GM18511 (cell line): ENCODE results near the gene PAPOLG.
A peak's percentile ranks its signal among the peaks of the same experiment; 100 is the strongest.

Source experiments
- ATAC-seq: cut with Tn5 transposase; IDR thresholded peaks from one replicate; pipeline ENCODE4 v1.9.1; 2021; ENCODE audit warnings: mild to moderate bottlenecking, moderate library complexity; ENCODE audit not compliant: unreplicated experiment

The PAPOLG gene

DNA sequence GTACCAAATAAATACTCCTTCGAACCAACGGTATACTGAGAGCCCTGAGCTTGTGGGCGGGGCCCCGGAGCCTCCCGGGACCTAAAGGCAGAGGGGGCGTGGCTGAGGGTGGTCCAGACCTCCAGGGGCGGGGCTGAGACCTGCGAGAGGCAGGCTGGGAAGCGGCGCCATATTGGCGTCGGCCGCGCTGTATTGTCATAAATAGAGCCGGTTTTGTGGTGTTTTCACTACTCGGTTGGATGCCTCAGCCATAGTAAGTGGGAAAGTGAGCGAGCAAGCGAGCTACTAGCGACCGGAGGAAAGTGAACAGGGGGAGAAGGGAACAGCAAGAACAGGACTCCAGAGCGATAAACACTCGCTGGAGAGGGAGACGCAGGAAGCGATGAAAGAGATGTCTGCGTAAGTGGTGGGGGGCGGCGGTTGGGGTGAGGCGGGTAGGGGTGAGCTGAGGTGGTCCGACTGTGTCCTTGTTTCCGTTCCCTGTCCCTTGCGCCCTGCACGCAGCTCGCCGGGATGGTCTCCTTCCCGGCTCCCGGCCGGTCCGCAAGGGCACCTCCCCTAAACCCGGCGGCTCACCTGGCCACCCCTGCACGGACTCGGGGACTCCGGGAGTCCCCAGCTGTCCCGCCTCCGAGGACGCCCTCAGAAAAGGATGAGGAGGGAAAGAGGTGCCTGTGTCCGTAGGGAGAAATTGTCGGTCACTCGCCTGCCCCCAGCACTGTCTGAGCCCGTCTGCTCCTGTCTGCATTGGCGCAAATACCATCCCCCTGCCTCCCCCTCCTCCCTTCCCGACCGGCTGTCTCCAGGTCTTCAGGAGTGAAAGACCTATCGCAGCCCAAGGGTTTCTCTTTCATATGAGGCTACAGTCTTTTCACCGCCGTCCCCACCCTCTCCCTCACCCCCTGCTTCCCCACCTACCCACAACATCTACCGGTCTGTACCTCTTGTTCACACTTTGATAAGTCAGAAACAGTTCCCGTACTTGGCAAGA is at the start of gene PAPOLG:
Gene PAPOLG, plus strand, starts transcription at position 172 of the 991 bp plus-strand sequence. Its CDS starts 211 bp downstream, at position 383.
- ATAC-seq = peak; percentile 99

DNA sequence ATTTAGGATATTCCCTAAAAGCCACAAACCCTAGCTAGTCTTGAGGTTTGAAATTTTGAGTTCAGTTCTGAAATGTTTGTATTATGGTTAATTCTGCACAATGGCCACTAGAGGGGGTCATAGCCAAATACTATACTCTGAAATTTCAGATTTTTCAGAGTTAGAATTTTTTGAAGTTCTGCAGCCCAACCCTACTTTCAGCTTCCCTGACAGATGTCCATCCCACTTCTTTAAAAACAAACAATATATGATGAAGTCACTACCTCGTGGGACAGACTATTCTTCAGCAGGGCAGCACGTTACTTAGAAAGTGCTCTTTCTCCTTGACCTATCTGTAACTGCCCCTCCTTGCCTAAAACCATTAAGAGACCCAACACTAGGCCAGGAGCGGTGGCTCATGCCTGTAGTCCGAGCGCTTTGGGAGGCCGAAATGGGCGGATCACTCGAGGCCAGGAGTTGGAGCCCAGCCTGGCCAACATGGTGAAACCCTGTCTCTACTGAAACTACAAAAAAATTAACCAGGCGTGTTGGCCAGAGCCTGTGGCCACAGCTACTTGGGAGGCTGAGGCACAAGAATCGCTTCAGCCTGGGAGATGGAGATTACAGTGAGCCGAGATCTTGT is 48.2 kb upstream of the PAPOLG start:
- no peak for ATAC-seq

DNA sequence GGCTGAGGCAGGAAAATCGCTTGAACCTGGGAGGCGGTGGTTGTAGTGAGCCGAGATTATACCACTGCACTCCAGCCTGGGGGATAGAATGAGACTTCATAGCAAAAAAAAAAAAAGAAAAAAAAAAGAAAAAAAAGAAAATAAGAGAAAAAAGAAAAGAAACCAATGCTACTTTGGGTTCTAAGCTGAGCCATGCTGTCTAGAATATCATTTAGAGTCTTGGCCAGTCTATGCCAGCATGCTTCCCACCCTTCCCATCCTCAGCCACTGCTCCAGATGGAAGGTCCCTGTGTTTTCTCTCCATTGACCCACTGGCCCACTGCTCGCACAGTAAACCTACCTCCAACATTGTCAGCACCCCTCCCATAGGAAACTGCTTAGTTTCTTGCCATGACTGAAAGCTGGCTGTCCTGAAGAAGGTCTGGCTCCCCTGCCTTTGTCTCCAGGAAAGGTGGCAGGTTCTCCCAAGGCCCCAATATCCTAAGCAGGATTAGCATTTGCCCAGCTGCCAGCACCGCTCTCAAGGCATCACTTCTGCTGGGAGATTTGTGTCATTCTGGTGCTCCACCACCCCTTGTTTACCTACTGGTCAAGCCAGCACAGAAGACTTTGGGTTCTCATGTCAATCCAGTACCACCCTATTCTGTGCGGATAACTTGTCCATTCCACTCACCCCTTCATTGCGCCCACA is 47.3 kb upstream of the PAPOLG start:
- no peak for ATAC-seq

DNA sequence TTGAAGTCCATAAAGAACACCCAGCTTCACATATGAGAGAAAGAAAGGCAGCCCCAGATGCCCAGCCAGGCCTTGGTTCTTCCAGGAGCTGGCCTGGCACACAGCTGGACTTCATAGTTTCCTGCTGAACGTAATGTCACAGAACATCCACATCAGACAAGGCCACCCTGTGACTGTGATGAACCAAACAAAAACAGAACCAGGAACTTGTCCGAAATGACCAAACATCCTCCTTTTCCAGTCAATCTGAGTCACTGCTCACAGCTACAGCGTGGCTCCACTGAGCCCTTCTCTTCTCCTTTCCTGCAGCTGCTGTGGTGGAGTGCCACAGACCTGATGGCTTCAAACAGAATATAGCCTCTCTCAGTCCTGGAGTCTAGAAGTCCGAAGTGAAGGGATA is 45.4 kb upstream of the PAPOLG start:
- ATAC-seq = no peak

DNA sequence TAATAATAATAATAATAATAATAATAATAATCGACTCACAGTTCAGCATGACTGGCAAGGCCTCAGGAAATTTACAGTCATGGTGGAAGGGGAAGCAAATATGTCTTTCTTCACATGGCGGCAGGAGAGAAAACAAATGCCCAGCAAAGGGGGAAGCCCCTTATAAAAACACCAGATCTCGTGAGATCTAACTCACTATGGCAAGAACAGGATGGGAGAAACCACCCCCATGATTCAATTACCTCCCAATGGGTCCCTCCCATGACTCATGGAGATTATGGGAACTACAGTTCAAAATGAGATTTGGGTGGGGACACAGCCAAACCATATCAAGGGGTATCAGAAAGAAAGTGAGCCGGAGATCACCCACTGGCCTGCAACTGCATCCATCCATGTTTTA is 40.5 kb upstream of the PAPOLG start:
- ATAC-seq = no peak

DNA sequence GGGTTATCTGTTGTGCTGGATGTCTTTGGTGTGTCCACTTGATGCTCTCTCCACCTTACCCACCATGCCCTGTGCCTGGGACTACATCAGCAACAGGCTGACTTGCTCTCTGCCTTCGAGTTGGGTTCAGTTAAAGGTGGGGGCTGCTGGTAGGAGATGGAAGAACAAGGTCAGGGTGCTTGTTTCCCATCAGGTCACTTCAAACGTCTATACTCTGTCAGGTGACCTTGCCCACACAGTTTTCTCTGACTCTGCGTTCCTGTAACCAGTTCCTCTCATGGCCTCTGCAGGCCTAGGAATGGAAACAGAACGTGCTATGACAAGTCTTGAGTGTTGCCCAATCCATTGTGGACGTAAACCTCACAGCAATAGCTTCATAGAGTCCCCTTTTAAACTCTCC is 38.4 kb upstream of the PAPOLG start:
- no peak for ATAC-seq

DNA sequence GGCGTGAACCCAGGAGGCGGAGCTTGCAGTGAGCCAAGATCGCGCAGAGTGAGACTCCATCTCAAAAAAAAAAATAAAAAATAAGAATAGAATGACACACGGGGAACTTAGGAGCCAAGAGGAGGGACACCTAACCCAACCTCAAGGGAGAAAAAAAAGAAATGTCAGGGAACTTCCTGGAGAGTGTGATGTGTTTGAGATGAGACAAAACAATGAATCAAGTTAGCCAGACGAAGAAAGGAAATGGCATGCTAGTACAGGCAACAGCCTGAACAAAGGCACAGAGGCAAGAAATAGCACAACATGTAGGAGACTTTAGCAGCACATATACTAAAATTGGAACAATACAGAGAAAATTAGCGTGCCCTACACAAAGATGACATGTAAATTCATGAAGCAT is 36.7 kb upstream of the PAPOLG start:
- ATAC-seq = no peak

- ATAC-seq = no peak
Observed at GRCh38 chr2:60725466-60725865, 30.6 kb upstream of the PAPOLG start.

DNA sequence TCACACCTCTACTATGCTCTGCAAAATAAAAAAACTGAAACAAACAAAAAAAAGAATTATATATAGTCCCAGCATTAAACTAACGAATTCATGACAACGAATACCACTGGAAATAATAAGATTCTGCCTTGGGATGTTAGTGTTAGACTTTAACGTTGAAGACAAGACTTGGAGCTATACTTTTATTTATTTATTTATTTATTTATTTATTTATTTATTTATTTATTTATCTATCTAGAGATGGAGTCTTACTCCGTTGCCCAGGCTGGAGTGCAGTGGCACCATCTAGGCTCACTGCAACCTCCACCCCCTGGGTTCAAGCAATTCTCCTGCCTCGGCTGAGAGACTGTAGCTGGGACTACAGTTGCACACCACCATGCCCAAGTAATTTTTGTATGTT is 27.2 kb upstream of the PAPOLG start:
- no peak for ATAC-seq

GRCh38 chr2:60735496-60736250 is 20.4 kb upstream of the PAPOLG start:
- ATAC-seq = no peak

- ATAC-seq = no peak
Observed at GRCh38 chr2:60738679-60739078, 17.4 kb upstream of the PAPOLG start.

DNA sequence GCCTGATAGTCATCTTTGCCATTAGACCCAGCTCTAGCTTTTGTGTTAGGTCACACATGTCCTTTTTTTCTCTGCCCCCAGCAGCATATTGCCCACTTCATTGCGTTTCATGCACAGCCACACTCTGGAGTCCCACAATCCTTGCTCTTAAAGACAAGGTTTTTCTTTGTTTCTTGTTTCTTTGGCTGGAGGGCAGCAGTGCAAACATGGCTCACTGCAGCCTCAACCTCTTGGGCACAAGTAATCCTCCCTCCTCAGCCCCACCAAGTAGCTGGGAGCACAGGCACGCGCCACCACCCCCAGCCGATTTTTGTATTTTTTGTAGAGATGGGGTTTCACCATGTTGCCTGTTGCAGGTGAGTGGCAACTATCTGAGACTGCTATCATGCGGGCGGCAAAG is 16.9 kb upstream of the PAPOLG start:
- ATAC-seq = no peak

DNA sequence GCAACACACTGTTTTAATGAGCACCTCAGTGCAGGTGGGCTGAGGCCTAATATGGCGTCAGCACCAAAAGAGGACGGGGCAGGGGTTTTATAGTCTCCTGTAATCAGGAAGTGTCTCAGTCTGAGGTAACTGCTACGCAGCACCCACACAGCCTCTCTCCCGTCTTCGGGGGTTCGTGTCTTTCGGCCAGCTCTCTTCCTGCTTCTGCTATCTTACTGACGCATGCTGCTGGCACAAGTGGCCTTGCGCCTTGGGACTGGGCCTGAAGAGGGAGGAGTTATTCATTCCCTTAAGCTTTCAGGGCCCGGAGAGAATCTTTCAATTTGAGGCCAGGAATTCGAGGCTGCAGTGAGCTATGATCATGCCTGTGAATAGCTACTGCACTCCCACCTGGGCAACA is 14.5 kb upstream of the PAPOLG start:
- ATAC-seq = no peak

GRCh38 chr2:60742419-60742818 is 13.6 kb upstream of the PAPOLG start:
- no peak for ATAC-seq

- ATAC-seq = no peak
Observed at GRCh38 chr2:60745330-60745729, 10.7 kb upstream of the PAPOLG start.

DNA sequence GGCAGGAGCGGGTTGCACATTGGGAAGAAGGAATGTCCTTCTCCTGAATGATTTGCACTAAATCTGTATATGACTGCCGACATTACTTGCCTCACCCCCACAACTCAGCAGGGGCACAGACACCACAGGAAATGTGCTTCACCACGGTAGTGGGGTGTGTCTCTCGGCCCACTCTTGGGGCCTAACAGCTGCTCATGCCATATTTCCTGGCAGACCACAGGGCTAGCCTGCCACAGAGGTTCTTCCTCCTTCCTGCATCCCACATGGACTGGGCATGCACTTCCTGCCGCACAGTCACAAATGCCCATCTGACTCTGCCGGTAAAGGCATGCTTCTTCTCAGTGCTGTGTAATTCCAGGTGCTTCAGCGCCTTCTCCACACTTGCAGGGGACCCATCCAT is 10.3 kb upstream of the PAPOLG start:
- no peak for ATAC-seq

DNA sequence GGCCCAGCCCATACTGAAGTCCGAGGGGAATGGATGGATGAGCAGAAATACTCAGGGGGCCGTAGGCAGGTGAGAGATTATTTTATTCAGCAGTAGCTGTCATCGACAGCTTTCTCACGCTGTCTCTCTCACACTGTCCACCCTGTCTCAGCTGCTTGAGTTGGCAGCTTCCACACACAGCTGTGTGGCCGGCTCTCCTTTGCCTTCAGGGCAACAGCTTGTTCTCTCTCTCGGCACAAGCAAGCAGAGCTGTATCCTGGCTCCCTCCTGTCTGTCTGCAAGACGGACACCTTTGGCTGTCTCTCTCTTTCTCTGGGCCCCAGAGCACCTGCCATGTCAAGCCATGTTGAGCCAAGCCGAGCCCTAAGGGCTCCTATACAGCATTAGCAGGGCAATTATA is 9.8 kb upstream of the PAPOLG start:
- ATAC-seq = no peak

DNA sequence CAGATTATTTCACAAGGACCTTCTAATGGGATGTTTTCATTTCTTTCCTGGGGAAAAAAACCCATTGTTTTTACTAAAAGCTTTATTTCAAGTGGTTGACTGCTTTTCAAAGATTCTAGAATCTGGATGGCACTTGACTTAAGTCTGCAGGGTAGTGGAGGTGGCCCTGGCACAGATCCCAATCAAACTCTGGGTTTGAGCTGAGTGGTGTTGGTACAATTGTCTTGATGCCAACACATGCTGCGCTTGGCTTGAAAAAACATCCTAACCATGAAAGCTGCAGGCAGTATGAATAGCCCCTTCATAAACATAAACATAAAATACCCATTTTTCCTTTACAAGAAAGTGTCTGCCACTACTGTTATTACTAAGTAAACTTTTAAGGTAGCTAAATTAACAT is 3.6 kb downstream of the PAPOLG start:
- no peak for ATAC-seq

- ATAC-seq = no peak
Observed at GRCh38 chr2:60764736-60765534, 8.9 kb downstream of the PAPOLG start.

DNA sequence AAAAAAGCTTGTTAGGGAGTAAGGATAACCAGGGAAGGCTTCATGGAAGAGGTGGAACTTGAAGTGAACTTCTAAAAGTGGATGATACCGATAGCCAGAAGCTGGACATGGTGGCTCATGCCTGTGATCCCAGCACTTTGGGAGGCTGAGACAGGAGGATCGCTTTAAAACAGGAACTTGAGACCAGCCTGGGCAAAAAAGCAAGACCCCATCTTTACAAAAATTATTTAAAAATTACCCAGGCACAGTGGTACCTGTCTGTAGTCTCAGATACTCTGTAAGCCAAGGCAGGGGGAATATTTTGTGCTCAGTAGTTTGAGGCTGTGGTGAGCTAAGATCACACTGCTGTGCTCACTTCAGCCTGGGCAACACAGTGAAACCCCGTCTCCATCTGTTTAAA is 10.2 kb downstream of the PAPOLG start:
- ATAC-seq = no peak
